WERI-Rb-1 (cell line): ENCODE measurements around the gene EPB42.

Source experiments
- DNase-seq: peaks from one replicate; pipeline ENCODE4 v3.0.0-alpha.2; 2020
- H3K27ac ChIP-seq: fragments of 250-450 bp; sonication (Bioruptor Pico); 2 replicates; pipeline ENCODE4 v1.5.1; 2020; ENCODE audit warnings: mild to moderate bottlenecking, moderate library complexity
- H3K27me3 ChIP-seq: fragments of 250-450 bp; sonication (Bioruptor Pico); 2 replicates; pipeline ENCODE4 v1.5.1; 2021; ENCODE audit warnings: mild to moderate bottlenecking, low read depth, moderate library complexity; ENCODE audit not compliant: insufficient read depth, severe bottlenecking
- H3K36me3 ChIP-seq: fragments of 250-450 bp; sonication (Bioruptor Pico); 2 replicates; pipeline ENCODE4 v1.5.1; 2020; ENCODE audit warnings: mild to moderate bottlenecking, moderate library complexity
- H3K4me3 ChIP-seq: 2 replicates; pipeline ENCODE4 v1.5.1; 2011; ENCODE audit warnings: low read depth, mild to moderate bottlenecking, control low read depth, low read length
- H3K9me3 ChIP-seq: fragments of 250-450 bp; sonication (Bioruptor Pico); 2 replicates; pipeline ENCODE4 v1.5.1; 2021; ENCODE audit warnings: mild to moderate bottlenecking, moderate library complexity; ENCODE audit not compliant: severe bottlenecking
- CTCF ChIP-seq: IDR thresholded peaks from 2 replicates; pipeline ENCODE4 v1.5.1; 2011; ENCODE audit warnings: low read depth, mild to moderate bottlenecking, control low read depth, inconsistent platforms, low read length

EPB42 gene

DNA sequence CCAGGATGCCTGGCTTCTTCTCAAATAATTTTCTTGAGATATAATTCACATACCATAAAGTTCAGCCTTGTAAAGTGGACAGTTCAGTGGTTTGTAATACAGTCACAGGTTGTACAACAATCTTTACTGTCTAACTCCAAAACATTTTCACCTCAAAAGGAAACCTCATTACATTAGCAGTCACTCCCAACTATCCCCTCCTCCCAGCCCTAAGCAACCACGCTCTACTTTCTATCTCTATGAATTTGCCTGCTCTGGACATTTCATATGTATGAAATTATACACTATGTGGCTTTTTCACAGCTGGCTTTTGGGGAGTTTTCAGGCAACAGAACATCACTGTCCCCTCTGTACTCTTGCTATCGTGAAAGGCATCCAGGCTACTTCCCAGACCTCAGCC, 28.4 kb upstream of the EPB42 start:
- H3K9me3 ChIP-seq, result no peaks in the 10 kb centered on the region
- no peak for TF ChIP-seq CTCF
- H3K4me3 ChIP-seq, result no peak overlapping the region
- H3K27ac ChIP-seq, result no peak overlapping the region
- no peaks in the 10 kb centered on the region for H3K27me3 ChIP-seq
- no peak for DNase-seq
- H3K36me3 ChIP-seq, result no peaks in the 10 kb centered on the region

DNA sequence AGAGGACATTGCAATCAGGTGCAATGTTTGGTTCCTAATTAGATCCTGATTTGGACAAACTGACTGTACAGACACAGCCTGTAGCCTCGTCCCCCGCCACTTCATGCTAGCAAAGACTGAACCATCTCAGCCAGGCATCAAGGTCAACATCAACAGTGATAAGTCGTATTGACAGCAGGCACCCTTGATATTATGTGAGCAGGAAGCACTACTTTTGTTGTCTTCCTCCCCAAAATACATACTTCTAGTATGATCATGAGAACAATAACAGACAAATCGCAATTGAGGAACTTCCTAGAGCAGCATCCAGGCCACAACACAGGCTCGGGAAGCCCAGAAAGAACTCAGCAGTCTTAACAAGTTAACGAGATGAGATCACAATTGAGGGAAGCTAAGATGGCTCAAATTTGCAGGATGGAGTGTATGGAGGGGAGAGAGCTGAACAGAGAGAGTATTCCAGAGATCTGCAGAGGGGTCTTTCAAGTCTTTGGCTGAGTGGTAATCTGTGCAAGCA, 25.5 kb upstream of the EPB42 start:
- Histone ChIP-seq H3K27me3 (no peaks in the 10 kb centered on the region), H3K4me3 (no peak overlapping the region), H3K36me3 (no peaks in the 10 kb centered on the region), H3K9me3 (no peaks in the 10 kb centered on the region), H3K27ac (no peak overlapping the region)
- TF ChIP-seq CTCF, result no peak
- no peak for DNase-seq

DNA sequence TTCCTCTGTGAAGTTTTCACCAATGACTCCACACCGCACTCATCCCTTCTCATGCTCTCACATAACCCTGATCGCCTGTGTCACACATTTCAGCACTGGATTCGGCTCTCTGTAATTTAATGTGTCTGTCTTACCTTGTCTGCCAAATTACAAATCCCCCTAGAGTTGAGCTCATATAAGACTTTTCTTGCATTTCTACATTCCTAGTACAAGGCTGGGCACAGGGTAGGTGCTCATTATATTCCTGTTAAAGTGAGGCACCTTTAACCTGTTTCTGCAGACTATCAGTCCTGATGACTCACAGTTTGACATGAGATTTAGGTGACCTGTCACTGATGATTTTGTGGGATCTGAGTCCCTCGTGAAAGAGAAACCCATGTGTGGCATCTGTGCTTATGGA, 23.3 kb upstream of the EPB42 start:
- H3K4me3 ChIP-seq, result no peak overlapping the region

DNA sequence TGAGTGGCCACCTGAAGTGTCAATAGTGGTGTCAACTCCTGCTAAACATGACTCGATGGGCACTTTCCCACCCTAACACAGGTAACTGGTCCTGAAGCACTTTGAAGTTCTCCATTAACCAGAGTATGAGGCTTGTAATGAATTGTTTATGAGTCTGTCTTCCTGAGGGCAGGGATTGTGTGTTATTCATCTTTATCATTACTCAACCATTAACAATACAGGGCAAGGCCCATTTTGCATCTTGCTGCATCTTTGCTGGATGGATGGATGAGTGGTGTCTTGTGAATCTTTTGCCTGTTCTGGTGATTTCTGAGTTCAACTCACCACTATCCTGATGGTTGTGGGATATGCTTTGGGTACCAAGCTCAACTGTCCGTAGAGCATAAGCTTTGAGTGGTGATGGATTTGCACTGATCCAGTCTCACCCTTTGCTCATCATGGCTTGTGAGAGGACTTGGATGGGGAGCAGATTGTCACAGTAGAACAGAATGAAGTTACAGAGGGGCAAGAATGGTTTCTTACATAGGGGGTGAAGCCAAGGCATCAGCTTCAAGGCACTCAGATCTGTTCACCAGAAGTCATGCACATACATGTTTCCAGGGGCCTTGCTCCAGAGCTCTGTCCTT, 22.3 kb upstream of the EPB42 start:
- H3K4me3 ChIP-seq, result no peak overlapping the region
- no peaks in the 10 kb centered on the region for H3K27me3 ChIP-seq
- no peak overlapping the region for H3K27ac ChIP-seq
- TF ChIP-seq CTCF, result no peak
- DNase-seq, result no peak
- H3K36me3 ChIP-seq, result no peaks in the 10 kb centered on the region
- H3K9me3 ChIP-seq, result no peaks in the 10 kb centered on the region

More for the DNA sequence above, 23.3 kb upstream of the EPB42 start:
- no peaks in the 10 kb centered on the region for H3K36me3 ChIP-seq
- no peak for TF ChIP-seq CTCF
- no peaks in the 10 kb centered on the region for H3K9me3 ChIP-seq
- H3K27me3 ChIP-seq, result no peaks in the 10 kb centered on the region
- DNase-seq, result no peak
- H3K27ac ChIP-seq, result no peak overlapping the region

DNA sequence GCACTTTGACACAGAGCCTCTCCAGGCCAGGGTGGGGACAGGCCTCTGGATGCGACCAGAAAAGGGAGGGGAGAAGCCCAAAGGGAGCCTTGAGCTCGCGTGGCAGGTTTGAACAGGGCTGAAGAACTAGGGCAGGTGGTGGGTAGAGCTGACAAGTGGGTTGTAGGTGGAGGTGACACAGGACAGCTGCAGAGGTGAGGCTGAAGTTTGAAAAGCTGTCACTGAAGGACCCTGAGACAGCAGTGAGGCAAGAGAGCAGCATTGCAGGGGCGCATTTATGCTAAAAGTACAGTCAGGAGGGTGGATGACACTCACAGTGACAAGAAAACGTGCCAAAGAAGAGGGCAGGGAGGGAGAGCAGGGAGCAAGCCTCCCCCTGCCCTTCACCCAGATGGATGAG, 21.8 kb upstream of the EPB42 start:
- TF ChIP-seq CTCF, result no peak
- Histone ChIP-seq H3K4me3 (no peak overlapping the region), H3K36me3 (no peaks in the 10 kb centered on the region), H3K9me3 (no peaks in the 10 kb centered on the region), H3K27ac (no peak overlapping the region), H3K27me3 (no peaks in the 10 kb centered on the region)
- DNase-seq, result no peak

DNA sequence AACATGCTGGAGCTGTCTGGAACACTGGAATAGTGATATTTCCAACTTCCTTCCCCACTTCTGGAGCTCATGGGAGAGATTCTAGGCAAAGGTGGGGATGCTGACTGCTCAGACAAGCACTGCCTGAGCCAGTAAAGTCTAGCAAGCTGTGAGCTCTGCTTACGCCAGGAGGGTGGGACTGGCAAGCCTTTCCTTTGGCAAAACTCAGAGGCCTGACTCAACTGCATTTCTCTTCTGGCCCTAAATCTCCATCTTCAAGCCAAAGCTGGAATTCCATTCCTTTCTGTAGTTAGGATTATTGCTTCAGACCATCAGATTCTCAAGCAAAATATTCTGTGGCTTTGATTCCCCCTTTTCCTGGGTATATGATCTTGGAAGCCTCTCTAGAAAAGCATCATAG, 20.3 kb upstream of the EPB42 start:
- DNase-seq, result no peak

More for the DNA sequence above, 20.3 kb upstream of the EPB42 start:
- Histone ChIP-seq H3K36me3 (no peaks in the 10 kb centered on the region), H3K27ac (no peak overlapping the region), H3K9me3 (no peaks in the 10 kb centered on the region), H3K4me3 (no peak overlapping the region), H3K27me3 (no peaks in the 10 kb centered on the region)
- no peak for TF ChIP-seq CTCF
